GM23338 (cell line): ENCODE measurements around the gene TBC1D16.

Experiments
- CTCF ChIP-seq, 2 experiments: fragments of 200-600 bp in 1 of 2; sonication (generic) in 1 of 2; conservative IDR thresholded peaks; 2 replicates each; pipeline versions ENCODE4 v1.5.1 to v1.6.1; 2016 to 2017; ENCODE audit warnings: antibody characterized with exemption in 2 of 2, low read depth in 2 of 2, mild to moderate bottlenecking in 2 of 2, moderate library complexity in 1 of 2
- EZH2 ChIP-seq: fragments of 200-600 bp; sonication (generic); IDR thresholded peaks from one replicate; pipeline ENCODE4 v1.8.0; 2017; ENCODE audit warnings: antibody characterized with exemption, mild to moderate bottlenecking, low read depth; ENCODE audit not compliant: unreplicated experiment

- TF ChIP-seq CTCF (conservative IDR thresholded peaks at IDR 0.05; ENCODE audit: low read depth in 2 of 2) (0 out of 4 replicates have a peak, but pooled peaks of 1 of the 2 experiments have one; percentile 1), EZH2 (no peak)
Observed at GRCh38 chr17:79983456-79983855, 52.2 kb downstream of the TBC1D16 start.
